Measurements from ENCODE around the gene AMY2A. TPM values are rescaled to one million over a fixed set of nuclear protein-coding genes. Genes with fewer than 3 reads are reported as not detected.
"Not testable (repeated sequence)": the region's sequence is repeated elsewhere in the genome, so short reads cannot be mapped to it uniquely, and the experiment has no call there.

AMY2A gene
- total and polyA plus RNA-seq, 8 donors = 0.13 to 2.3 (median 2.1) TPM; not detected in 5

GRCh38 chr1:103654133-103654532 lies 36.9 kb downstream of the AMY2A start:
- H3K4me1 ChIP-seq; intact Hi-C loops (cut with DNase I; ENCODE audit: low total_unique reads): not testable (repeated sequence)

GRCh38 chr1:103655460-103655859 lies 38.2 kb downstream of the AMY2A start, which contains the start of gene AMY1A:
TSS of gene AMY1A (plus strand) at chr1:103655760. CDS start at chr1:103656331, 571 bp downstream.
- no CpG with 5 or more reads among the region's 5 CpGs for WGBS, 5 donors
- DNase-seq; H3K36me3 ChIP-seq; H3K4me1 ChIP-seq; H3K27me3 ChIP-seq; H3K27ac ChIP-seq; H3K4me3 ChIP-seq; H3K9me3 ChIP-seq; intact Hi-C loops (cut with DNase I; ENCODE audit: low total_unique reads): not testable (repeated sequence)

More at GRCh38 chr1:103654133-103654532, 36.9 kb downstream of the AMY2A start:
- H3K9me3 ChIP-seq, H3K36me3 ChIP-seq, H3K27me3 ChIP-seq, H3K27ac ChIP-seq, DNase-seq, H3K4me3 ChIP-seq: not testable (repeated sequence)
- WGBS, 5 donors = no CpG with 5 or more reads among the region's 6 CpGs

Small RNA genes lying within 50 kb of the gene (small RNA-seq; reads per million reads assigned to genes)
- 0 reads per million in 4 donors for gene AC105272.1

Other genes starting within 250 kb of the AMY2A start
- 10 to 100 TPM; 26.8 to 46.7 (median 41.4) TPM for gene RNPC3, start 91.7 kb upstream of the AMY2A start, total RNA-seq
- 1 to 10 TPM; 4.7 to 7.4 (median 5.5) TPM for gene RNPC3, start 91.7 kb upstream of the AMY2A start, polyA plus RNA-seq
- gene AMY2B, start 45.8 kb upstream of the AMY2A start, total RNA-seq = 10 to 100 TPM in 3 of 5 donors, 1 to 10 TPM in 2; 5.2 to 91.0 (median 19.2) TPM
- gene AMY2B, start 45.8 kb upstream of the AMY2A start, polyA plus RNA-seq = 10 to 100 TPM in 1 of 3 donors, 1 to 10 TPM in 2; 2.0 to 22.1 (median 5.0) TPM
- not detected for gene AMY1A, start 38.3 kb downstream of the AMY2A start, total RNA-seq
- gene AMY1A, start 38.3 kb downstream of the AMY2A start, polyA plus RNA-seq = not detected
- under 1 TPM in 1 of 5 donors, not detected in 4; 0.45 TPM for gene AMY1B, start 78.8 kb downstream of the AMY2A start, total RNA-seq
- gene AMY1B, start 78.8 kb downstream of the AMY2A start, polyA plus RNA-seq = not detected
- gene AMY1C, start 132.5 kb downstream of the AMY2A start, total RNA-seq = not detected
- not detected for gene AMY1C, start 132.5 kb downstream of the AMY2A start, polyA plus RNA-seq